Breast epithelium (tissue), 4 donors: ENCODE results near the gene PTGER3. TPM values are rescaled to one million over a fixed set of nuclear protein-coding genes. Genes with fewer than 3 reads are reported as not detected.

Experiments
- DNase-seq, 2 donors: peaks; one replicate each; pipeline ENCODE4 v3.0.0-alpha.2; 2019; ENCODE audit warnings: low spot score in 2 of 2
- H3K27ac ChIP-seq, 2 donors: fragments of 200-600 bp; sonication (generic) in 1 of 2; one replicate each; pipeline ENCODE4 v1.5.1; 2016 to 2019; ENCODE audit warnings: mild to moderate bottlenecking in 1 of 2
- H3K27me3 ChIP-seq, 2 donors: fragments of 200-600 bp; sonication (generic) in 1 of 2; one replicate each; pipeline versions ENCODE4 v1.5.1 to v1.6.0; 2017 to 2019; ENCODE audit warnings: control low read depth in 1 of 2, mild to moderate bottlenecking in 1 of 2
- H3K36me3 ChIP-seq: fragments of 200-600 bp; one replicate; pipeline ENCODE4 v1.5.1; 2019
- H3K4me1 ChIP-seq, 2 donors: fragments of 200-600 bp; sonication (generic); one replicate each; pipeline ENCODE4 v1.5.1; 2016 to 2019; ENCODE audit warnings: control low read depth in 1 of 2
- H3K4me3 ChIP-seq, 3 donors: fragments of 200-600 bp; sonication (generic); 1 replicate in 2 of 3; 2 replicates in 1 of 3; pipeline ENCODE4 v1.5.1; 2016 to 2019; ENCODE audit warnings: mild to moderate bottlenecking in 3 of 3, moderate library complexity in 2 of 3
- H3K9me3 ChIP-seq, 2 donors: fragments of 200-600 bp; sonication (generic) in 1 of 2; one replicate each; pipeline ENCODE4 v1.5.1; 2016 to 2019; ENCODE audit warnings: control low read depth in 1 of 2
- CTCF ChIP-seq, 3 donors: fragments of 450-650 bp; IDR thresholded peaks; one replicate each; pipeline ENCODE4 v1.5.1; 2016 to 2017; ENCODE audit warnings: antibody characterized with exemption in 3 of 3, mild to moderate bottlenecking in 3 of 3, moderate library complexity in 3 of 3
- POLR2A ChIP-seq: fragments of 450-650 bp; IDR thresholded peaks from one replicate; pipeline ENCODE4 v1.6.1; 2016; ENCODE audit warnings: antibody characterized with exemption, mild to moderate bottlenecking, moderate library complexity
- POLR2AphosphoS5 ChIP-seq, 3 donors: sonication (generic); formaldehyde crosslinking; IDR thresholded peaks; one replicate each; pipeline ENCODE4 v1.6.1; 2017; ENCODE audit warnings: antibody characterized with exemption in 3 of 3
- intact Hi-C: fragments of 100-400 bp; cut with DNase I; formaldehyde crosslinking; loops from one replicate; pipeline ENCODE4 v1.15.1; 2023; ENCODE audit warnings: low total_unique reads
- total RNA-seq, 3 donors: library from RNA; depleted of rRNA; stranded (reverse); fragments of >200 nt; gene quantifications; one replicate each; pipeline ENCODE4 v1.1.0, GENCODE V29; 2016

PTGER3 gene
- total RNA-seq, 3 donors from 2014 or later, result 43.3 to 193 (median 52.1) TPM

GRCh38 chr1:71053146-71053545, 5.5 kb upstream of the PTGER3 start:
- intact Hi-C loops, result no loop called here

GRCh38 chr1:71049951-71050598, 2.5 kb upstream of the PTGER3 start:
- Histone ChIP-seq H3K4me3 (no peak overlapping the region), H3K4me1 (no peaks in the 10 kb centered on the region), H3K27me3 (peaks cover 0 to 3% of the 10 kb centered on the region in 2 donors), H3K9me3 (no peaks in the 10 kb centered on the region), H3K27ac (no peak overlapping the region), H3K36me3 (no peaks in the 10 kb centered on the region)
- intact Hi-C loops, result loop anchor here (10.0 kb wide), 1 partner anchor 1745 kb away; no protein-coding TSS in a partner anchor
- DNase-seq, result no peak
- TF ChIP-seq CTCF (IDR thresholded peaks at IDR 0.05) (peak; percentile 68 to 78 (median 75)), POLR2AphosphoS5 (IDR thresholded peaks at IDR 0.05) (no peak)

More at GRCh38 chr1:71053146-71053545, 5.5 kb upstream of the PTGER3 start:
- Histone ChIP-seq H3K4me3 (no peak overlapping the region), H3K4me1 (no peaks in the 10 kb centered on the region), H3K36me3 (no peaks in the 10 kb centered on the region), H3K27ac (no peak overlapping the region), H3K9me3 (no peaks in the 10 kb centered on the region), H3K27me3 (peaks cover 0 to 3% of the 10 kb centered on the region in 2 donors)
- TF ChIP-seq CTCF (IDR thresholded peaks at IDR 0.05) (no peak), POLR2A (no peak), POLR2AphosphoS5 (IDR thresholded peaks at IDR 0.05) (no peak)
- no peak for DNase-seq

GRCh38 chr1:71046891-71047634, 553 bp downstream of the PTGER3 start:
- no peak for TF ChIP-seq CTCF (IDR thresholded peaks at IDR 0.05)
- no peak for TF ChIP-seq POLR2AphosphoS5 (IDR thresholded peaks at IDR 0.05)
- TF ChIP-seq POLR2A, result no peak
- intact Hi-C loops, result loop anchor here (10.0 kb wide), 1 partner anchor 1742 kb away; no protein-coding TSS in a partner anchor
- no peaks in the 10 kb centered on the region for H3K9me3 ChIP-seq
- peak in 1 of 2 donors; percentile 51 for DNase-seq
- peak overlapping the region in 1 of 2 donors; percentile 23 for H3K27ac ChIP-seq
- H3K27me3 ChIP-seq, result peaks cover 0 to 3% of the 10 kb centered on the region in 2 donors
- H3K4me3 ChIP-seq, result peak overlapping the region; percentile 47 to 75 (median 63)
- no peaks in the 10 kb centered on the region for H3K4me1 ChIP-seq
- no peaks in the 10 kb centered on the region for H3K36me3 ChIP-seq

GRCh38 chr1:71045463-71046028, 2.1 kb downstream of the PTGER3 start:
- no peaks in the 10 kb centered on the region for H3K36me3 ChIP-seq
- no peaks in the 10 kb centered on the region for H3K4me1 ChIP-seq
- DNase-seq, result no peak
- intact Hi-C loops, result loop anchor here (10.0 kb wide), 1 partner anchor 1741 kb away; no protein-coding TSS in a partner anchor
- TF ChIP-seq CTCF (IDR thresholded peaks at IDR 0.05) (no peak), POLR2AphosphoS5 (IDR thresholded peaks at IDR 0.05) (no peak), POLR2A (no peak)
- no peaks in the 10 kb centered on the region for H3K27me3 ChIP-seq
- peak overlapping the region; percentile 14 to 48 (median 20) for H3K4me3 ChIP-seq
- no peak overlapping the region for H3K27ac ChIP-seq
- no peaks in the 10 kb centered on the region for H3K9me3 ChIP-seq
